GM19468 (cell line): ENCODE data around the gene CIB4.
"Not testable (repeated sequence)": the region's sequence is repeated elsewhere in the genome, so short reads cannot be mapped to it uniquely, and the experiment has no call there.

Experiments
- ATAC-seq: cut with Tn5 transposase; IDR thresholded peaks from one replicate; pipeline ENCODE4 v1.9.1; 2021; ENCODE audit warnings: mild to moderate bottlenecking, moderate library complexity, moderate number of reproducible peaks; ENCODE audit not compliant: unreplicated experiment; ENCODE audit errors: extremely low read depth

The CIB4 gene

DNA sequence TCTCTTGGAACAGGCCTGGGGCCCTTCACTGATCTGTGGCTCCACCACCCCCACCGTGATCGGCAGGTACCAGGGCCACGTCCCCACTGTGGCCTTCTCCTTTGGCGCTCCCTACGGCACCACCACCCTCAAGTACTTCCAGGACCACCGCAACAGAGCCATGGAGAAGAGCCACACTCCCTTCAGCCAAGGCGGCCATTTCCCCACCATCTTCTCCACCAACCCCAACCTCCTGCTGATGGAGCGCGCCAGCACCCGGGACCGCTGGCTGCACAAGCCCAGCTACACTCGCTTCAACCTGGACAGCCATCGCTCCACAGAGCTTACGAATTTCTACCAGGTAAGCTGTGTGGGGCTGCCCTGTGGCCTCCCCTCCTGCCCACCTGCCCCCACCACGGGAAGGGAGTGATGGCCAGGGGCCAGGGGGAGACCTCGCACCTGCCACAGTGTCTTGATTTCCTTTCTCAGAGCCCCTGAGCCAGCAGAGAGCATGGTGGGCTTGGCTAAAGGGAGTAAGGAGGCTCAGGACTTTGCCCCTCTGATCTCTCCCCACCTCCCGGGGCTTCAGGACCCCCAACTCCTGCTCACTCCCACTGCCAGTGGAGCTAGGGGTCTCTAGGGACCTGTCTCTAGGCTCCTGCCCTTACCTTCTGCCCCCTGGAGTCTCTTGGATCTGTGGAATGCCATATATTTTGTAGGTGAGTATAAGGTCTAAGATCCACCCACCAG lies 65.2 kb downstream of the CIB4 start:
- no peak for ATAC-seq

DNA sequence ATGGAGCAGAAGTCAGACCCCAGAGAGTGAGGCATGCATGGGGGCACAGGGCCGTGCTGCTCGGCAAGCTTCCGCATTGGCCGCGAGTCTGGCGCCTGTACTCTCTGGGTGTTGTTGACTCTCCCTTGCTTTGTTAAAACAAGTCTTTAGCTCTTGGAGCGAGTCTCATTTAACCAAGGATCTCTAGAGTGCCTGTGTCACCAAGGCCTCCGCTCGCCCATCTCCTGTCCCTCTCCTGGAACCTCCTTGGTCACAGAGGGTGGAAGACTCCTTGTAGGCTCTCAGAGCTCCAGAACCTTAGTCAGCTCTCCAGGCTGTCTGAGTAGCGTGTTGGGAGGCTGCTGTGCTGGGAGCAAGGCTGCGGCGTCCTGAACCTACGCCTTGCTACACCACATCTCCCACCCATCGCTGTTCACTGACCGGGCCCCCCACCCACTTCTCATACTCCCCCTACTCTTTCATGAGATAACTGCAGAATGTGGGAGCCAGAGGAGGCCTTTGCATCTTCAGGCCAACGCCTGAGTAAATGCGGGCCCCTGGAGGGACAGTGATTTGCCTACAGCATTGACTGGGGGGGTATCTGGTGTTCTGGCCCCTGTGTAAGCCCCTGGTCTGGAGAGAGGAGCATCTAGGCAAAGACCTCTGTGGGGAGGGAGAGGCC lies 66.1 kb downstream of the CIB4 start:
- ATAC-seq: no peak

DNA sequence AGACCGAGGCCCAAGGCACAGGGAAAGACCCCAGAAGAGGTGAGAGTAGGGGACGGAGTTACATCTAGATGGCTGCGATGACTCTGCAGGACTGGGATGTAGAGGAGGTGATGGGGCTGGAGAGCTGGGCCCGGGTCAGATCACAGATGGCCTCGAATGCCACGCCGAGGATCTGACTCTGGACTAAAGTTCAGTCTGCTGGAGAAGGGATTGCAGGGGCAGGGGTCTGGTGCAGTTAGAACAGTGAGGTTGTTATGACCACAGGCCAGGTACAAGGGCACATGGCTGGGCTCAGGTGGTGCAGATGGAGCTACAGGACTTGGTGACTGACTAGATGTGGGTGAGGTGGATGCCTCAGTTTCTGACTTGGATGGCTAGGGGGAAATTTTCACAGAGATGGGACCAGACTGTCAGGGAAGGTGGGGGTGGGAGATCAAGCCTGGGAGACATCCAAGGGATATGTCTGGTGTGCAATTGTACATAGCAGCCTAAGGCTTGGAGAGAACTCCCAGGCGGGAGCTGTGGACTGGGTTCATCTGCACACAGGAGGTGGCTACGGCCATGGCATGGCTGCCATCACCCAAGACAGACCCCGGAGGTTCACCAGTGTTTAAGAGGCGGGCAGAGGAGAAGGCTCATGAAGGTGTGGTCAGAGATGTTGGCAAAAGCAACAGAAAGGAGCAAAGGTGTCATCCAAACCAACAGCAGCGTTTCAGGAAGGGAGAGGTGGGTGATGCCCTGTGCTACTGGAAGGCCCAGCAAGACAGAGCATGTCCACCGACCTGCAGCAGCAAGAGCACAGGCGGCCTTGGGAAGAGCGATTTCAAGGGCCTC lies 66.9 kb downstream of the CIB4 start:
- no peak for ATAC-seq

DNA sequence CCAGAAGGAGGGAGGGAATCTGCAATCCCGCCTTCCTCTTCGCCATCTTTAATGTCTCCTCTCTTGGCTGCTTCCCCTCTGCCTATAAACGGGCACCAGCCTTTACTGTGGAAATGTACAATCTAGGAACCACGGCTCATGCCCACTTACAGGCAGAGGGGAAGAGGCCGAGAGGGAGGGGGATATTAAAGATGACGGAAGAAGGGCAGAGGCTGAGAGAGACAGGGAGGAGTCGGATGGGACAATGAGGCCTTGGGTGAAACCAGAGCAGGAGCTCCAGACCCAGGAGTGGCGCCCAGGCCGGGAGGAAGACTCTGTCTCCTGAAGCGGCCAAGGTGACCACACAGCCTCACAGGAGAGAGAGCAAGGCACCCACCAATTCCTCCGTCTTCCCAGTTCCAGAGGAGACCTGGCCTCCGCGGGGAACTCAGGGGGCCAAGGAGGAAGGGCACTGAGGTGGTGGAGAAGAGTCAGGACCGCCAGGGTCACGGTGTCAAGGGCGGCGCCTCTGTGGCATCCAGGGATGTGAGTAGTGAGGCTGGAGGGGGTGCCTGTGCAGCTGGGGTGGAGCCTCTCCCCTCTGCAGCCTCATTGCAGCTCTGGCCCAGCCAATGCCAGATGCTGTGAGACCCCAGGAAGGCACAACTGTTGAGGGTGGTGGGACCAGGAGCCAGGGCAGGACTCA lies 67.8 kb downstream of the CIB4 start:
- ATAC-seq: no peak

DNA sequence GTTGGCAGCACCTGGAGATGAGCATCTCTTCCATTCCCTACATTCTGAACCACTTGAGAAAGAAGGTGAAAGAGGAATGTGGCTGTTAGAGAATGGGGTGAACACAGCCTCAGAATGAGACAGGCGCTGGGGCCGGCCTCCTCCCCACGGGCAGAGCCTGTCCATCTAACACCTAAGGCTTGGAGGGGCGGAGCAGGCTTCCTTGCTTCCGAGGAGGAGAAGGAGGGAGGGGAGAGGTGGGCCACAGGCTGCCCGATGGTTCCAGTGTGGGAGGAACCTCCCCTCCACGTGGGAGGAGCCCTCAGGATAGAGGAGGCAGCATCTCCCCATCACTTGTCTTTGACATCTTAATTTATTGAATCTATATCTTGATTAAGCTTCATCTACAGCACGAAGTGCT lies 68.6 kb downstream of the CIB4 start:
- no peak for ATAC-seq

DNA sequence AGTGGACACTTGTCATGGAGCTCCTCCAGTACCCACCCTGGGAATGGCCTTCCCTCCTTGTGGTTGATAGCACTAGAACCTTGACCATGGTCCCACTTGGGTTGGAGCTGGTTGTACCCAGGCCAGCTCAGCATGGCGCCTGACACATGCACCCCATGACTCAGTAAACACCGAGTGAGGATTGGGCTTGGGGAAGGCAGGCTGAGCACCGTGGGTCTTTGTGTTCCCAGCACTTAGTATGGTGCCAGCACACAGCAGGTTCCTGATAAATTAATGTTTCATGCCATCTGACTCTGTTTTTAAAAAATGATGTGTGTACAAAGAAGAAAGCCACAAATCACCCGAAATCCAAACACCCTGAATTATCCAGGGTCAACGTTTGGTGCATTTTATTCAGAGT lies 69.8 kb downstream of the CIB4 start:
- no peak for ATAC-seq

DNA sequence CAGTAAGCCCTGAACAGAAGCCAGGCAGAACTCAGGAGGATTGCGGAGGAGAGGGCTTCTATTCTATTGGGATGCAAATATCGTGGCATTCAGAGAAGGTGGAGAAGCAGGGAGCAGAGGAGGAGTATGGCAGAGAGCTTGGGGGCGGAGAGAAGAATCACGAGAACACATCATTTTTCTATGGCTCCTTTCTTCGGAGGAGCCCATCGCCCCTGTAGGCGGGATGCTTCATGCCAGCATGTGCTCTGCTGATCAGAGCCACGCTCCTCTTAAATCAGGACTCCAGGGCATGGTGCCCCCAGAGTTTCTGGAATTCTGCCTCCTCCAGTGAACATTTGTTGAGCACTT lies 71.1 kb downstream of the CIB4 start:
- ATAC-seq: no peak

DNA sequence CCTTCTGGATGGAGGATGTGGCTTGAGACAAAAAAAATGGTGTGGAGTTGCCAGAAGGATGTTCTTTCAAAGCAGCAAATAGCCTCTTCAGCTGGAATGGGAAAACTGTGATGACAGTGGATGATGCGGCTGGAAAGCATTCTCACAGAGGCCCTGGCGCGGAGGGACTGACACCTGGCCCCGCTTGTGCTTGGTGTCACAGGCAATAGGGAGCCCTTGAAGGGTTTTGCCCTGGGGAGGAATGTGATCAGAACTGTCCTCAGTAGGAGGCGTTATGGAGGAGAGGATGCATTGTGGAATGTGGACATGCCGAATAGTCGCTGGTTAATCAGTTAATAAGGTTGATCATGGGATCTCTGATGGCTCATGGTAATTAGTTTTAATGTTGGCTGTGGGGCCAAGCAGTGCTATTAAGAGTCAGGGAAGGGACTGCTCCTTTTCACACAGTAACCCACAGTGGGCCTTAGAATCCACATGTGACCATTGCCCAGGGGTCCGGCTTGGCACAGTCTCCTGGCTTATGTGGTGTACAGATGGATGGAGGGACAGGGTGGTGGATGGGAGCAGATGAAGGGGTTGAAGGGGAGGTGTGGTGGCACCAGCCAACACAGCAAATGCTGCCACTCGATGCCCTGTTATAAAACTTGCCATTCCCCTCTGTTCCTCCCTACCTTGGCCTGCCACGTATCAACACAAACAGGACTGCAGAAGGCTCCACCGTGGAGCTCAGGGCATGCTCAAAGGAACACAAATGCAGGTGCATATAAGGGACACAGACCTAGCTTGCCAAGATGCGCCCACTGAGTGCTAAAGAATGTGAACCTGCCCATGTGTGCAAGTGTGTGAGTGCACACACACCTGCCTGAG lies 71.7 kb downstream of the CIB4 start:
- no peak for ATAC-seq

DNA sequence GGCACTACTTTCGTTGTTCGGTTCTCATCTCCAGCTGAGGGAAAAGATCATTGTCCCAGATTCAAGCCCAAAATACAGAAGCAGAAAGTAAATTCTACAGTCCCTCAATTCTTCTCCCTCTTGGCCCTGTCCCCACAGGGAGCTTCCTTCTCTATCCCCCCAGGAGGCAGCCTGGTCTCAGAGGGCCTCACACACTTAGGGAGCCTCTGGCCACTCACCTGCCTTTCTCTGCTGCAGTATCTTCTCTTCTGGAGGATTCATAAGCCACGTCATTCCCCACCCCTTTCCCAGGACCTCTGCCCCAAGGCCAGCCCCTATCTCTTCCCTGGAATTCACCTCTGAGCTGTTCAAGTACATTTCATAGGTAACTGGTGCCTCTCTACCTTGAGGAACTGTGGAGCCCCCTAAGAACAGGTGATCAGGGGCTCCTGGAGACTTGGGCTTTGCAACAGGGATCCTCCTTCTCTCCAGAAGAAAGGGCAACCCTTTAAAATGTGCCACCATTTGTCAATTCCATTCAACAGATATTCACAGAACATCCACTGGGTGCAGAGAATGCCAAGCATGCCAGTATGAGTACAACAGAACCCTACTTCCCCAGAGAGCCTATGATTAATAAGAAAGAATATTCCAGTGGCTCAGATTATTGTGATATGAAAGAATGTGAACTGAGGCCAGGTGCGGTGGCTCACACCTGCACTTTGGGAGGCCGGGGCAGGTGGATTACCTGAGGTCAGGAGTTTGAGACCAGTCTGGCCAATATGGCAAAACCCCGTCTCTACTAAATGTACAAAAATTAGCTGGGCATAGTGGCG lies 72.9 kb downstream of the CIB4 start:
- no peak for ATAC-seq

DNA sequence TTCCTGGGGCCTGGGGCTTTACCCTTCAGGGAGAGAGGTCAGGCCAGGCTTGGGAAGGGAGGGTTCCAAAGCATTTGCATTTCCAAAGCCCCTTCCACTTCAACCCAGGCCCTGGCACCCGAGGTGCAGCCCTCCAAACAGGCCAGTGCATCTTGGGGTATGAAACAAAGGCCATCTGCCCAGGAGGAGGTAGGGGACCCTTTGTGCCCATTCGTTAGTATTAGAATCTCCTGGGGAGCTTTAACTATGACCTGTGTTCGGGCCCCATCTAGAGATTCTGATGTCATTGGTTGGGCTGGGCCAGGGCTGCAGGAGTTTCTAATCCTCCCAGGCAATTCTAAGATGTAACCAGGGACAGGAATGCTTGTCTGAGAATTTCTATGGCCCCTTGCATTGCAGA lies 73.6 kb downstream of the CIB4 start:
- no peak for ATAC-seq

DNA sequence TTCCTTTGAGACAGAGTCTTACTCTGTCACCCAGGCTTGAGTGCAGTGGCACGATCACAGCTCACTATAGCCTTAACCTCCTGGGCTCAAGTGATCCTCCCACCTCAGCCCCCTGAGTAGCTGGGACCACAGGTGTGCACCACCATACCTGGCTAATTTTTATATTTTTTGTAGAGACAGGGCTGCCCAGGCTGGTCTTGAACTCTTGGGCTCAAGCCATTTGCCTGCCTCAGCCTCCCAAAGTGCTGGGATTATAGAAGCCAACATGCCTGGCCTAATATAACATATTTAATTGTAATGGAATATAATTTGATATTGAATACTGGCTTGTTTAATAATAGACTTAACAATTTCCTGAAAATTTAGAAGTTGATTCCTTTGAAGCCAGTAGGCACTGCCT lies 74.4 kb downstream of the CIB4 start:
- ATAC-seq: not testable (repeated sequence)

DNA sequence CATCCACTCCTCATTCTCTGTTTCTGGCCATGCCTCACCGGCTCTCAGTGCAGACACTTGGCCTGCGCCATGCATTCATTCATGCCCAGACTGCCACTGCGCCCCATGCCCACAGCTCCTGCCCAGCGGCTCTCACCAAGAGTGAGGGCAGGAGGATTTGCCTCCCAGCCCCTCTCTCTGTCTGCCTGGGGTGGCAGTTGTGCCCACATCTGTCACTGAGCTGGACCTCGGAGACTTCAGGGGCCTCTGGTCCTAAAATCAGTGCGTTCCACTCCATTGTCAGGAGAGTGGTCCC lies 75.1 kb downstream of the CIB4 start:
- ATAC-seq: no peak

DNA sequence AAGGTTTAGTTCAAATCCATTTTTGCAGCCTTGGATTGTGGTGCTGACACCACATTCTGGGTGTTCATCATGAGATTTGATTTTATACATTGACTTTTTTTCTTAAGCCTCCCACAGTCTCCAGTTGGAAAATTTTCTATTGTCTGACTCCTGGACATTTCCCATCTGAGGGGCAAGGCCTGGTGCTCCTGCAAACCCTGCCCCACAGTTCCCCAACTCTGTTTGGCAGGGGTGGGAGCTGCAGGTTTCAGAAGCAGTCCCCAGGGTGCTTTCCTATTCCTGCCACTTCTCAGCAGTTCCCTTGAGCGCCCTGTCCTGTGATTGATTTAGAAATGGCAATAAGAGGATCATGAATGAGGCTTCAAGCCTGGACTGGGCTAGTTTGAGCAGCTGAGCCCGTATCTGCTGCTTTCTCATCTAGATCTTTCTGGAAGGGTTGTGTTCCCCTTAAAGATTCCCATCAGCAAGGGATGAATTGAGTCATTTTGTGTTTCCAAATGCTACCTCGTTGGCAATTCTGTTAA lies 77.0 kb downstream of the CIB4 start:
- no peak for ATAC-seq

DNA sequence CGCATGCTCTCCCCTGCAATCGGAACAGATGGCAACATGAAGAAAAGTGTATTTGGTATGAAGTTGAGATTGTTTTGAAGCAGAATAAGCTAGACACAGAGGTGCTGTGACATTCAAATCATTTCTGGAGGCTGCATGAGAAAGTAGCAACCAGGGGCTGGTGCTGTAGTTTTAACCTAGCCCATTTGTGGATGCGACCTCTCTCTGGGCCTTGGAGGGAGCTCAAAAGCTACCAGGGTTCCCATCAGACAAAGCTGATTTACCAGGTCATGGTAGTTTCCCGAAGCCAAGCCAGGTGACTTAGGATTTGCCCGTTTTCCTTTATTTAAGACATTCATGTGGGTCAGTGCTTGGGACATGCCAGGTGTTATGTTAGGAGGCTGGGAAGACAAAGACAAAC lies 77.5 kb downstream of the CIB4 start:
- no peak for ATAC-seq

DNA sequence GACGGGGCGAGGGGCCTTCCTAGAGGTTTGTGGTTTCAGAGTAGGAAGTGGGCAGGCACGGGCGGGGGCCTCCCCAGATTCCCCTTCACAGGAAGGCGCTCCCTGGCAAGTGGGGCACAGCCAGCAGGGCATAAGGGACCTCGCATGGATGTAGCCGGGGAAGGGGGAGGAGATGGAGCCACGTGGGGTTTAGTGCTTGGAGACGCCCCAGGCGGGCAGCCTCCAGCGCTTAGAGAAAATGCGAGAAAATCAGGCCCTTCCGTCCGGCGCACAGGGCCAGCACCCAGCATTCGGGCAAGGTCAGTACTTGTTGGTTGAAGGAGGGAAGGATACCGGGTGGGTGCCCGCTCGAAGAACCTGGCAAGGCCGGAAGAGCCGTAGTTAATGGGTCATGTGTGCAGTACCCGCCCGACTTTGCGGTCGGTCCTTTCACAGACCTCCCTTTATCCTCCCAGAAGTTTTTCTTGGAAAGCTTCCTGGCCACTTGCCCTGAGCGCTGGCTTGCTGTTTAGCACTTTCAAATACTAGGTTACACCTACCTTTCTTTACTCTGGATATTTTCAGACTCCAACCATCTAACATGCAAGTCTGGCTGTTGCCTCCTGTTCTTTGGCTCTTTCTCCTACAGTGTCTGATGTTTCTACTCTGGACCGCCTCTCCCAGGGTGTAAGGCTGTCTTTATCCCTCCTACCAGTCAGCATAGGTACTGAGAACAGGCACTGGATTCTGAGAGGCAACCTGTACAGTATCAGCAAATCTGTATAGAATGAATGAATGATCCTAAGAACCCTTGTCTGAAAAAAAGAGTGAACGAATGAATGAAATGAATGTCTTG lies 78.1 kb downstream of the CIB4 start:
- ATAC-seq: no peak

DNA sequence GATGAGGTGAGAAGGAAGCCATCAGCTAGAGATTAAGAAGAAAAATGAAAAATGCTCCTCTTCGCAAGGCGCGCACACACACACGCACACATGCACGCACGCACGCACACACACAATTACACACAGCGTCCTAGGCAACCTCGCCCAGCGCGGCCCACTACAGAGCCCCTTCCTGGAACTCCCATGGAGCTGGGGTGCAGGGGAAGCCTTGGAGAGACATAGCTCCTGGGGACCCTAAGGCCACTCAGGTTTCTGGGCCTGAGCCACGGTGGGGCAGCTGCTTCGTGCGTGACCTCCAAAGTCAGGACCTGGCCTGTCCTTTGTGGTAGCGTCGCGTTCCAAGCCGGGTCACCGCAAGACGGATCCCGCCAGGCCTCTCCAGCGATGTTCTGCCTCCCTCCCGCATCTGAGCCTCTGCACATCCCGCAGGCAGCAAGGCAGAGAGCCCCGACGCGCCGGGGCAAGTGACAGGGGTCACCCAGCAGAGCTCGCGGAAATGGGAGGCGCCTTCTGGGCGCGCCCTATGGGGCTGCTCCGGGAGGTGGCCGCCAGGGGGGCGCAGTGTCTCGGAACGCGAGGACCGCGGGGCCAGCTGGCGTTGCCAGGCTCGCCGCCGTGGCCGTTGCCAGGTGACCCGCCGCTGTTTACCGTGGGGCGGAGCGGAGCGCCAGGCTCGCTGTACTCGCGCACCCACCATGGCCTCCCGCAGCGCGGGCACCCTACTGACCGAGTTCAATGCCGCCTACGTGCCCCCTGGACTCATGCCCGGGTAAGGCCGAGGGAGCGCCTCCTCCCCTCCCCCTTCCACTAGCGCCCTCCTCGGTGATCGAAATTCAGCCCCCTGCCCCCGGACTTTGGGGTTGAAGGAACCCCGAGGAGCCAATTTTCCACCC lies 79.0 kb downstream of the CIB4 start:
- no peak for ATAC-seq

DNA sequence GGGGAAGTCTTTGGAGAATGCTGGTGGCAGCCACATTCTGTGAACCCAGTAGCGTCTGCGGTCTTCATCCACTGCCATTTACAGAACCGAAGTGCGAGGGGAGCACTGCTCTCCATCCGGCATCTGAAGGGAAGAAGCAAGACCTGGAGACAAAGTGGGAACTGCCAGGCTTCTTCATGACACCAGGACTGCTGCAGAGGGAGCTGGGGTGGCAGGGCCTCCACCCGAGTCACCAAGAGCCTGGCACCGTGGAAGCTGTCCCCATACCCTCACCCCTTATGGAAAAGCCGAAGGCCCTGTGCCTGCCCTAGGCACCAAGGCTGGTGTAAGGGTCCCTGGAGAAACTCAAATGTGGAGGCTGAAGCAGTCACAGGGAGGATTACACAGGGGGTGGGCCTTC lies 79.8 kb downstream of the CIB4 start:
- no peak for ATAC-seq
